ENCODE results near the gene ZNF407.
"Not testable (repeated sequence)": the region's sequence is repeated elsewhere in the genome, so short reads cannot be mapped to it uniquely, and the experiment has no call there.

The ZNF407 gene

GRCh38 chr18:74563999-74564398 is 33.7 kb upstream of the ZNF407 start:
- Histone ChIP-seq H3F3A (ENCODE audit: insufficient read depth) (no peaks in the 10 kb centered on the region), H3K27me3 (ENCODE audit: low read length) (no peaks in the 10 kb centered on the region), H3K4me3 (ENCODE audit: insufficient read depth, low read length, poor library complexity, severe bottlenecking) (no peak overlapping the region), H3K9ac (ENCODE audit: low read length) (no peak overlapping the region), H3K79me2 (ENCODE audit: insufficient read depth, low read length) (no peaks in the 10 kb centered on the region), H2AFZ (ENCODE audit: low read depth, low read length, severe bottlenecking) (no peak overlapping the region), H3K9me2 (replicated peaks; ENCODE audit: insufficient read depth, low read length) (no peaks in the 10 kb centered on the region), H4K20me1 (ENCODE audit: low read depth, low read length) (no peaks in the 10 kb centered on the region), H3K36me3 (ENCODE audit: low read length) (no peaks in the 10 kb centered on the region), H3K9me3 (ENCODE audit: insufficient read depth, low read length) (peaks cover 5% of the 10 kb centered on the region; the same call in 1 of the 2 replicates), H3K4me2 (ENCODE audit: low read depth, low read length, poor library complexity, severe bottlenecking) (no peak overlapping the region), H3K27ac (ENCODE audit: low read depth, low read length) (no peak overlapping the region)
- no peak for TF ChIP-seq EZH2phosphoT487 (conservative IDR thresholded peaks at IDR 0.05; ENCODE audit: low read length)

GRCh38 chr18:74565164-74565563 is 32.5 kb upstream of the ZNF407 start:
- not testable (repeated sequence) for H3K27ac ChIP-seq (ENCODE audit: low read depth, low read length); H4K20me1 ChIP-seq (ENCODE audit: low read depth, low read length); H3K9ac ChIP-seq (ENCODE audit: low read length); H3K4me3 ChIP-seq (ENCODE audit: insufficient read depth, low read length, poor library complexity, severe bottlenecking); H3F3A ChIP-seq (ENCODE audit: insufficient read depth); H3K9me2 ChIP-seq (replicated peaks; ENCODE audit: insufficient read depth, low read length); H3K36me3 ChIP-seq (ENCODE audit: low read length); H3K79me2 ChIP-seq (ENCODE audit: insufficient read depth, low read length); H3K27me3 ChIP-seq (ENCODE audit: low read length); H3K9me3 ChIP-seq (ENCODE audit: insufficient read depth, low read length); H2AFZ ChIP-seq (ENCODE audit: low read depth, low read length, severe bottlenecking); H3K4me2 ChIP-seq (ENCODE audit: low read depth, low read length, poor library complexity, severe bottlenecking)

GRCh38 chr18:74565993-74566392 is 31.7 kb upstream of the ZNF407 start:
- not testable (repeated sequence) for H3K79me2 ChIP-seq (ENCODE audit: insufficient read depth, low read length); H4K20me1 ChIP-seq (ENCODE audit: low read depth, low read length); H3K9ac ChIP-seq (ENCODE audit: low read length); H3K9me3 ChIP-seq (ENCODE audit: insufficient read depth, low read length); H2AFZ ChIP-seq (ENCODE audit: low read depth, low read length, severe bottlenecking); H3K36me3 ChIP-seq (ENCODE audit: low read length); H3K4me3 ChIP-seq (ENCODE audit: insufficient read depth, low read length, poor library complexity, severe bottlenecking); H3K4me2 ChIP-seq (ENCODE audit: low read depth, low read length, poor library complexity, severe bottlenecking); H3K27ac ChIP-seq (ENCODE audit: low read depth, low read length); H3K27me3 ChIP-seq (ENCODE audit: low read length); H3K9me2 ChIP-seq (replicated peaks; ENCODE audit: insufficient read depth, low read length); H3F3A ChIP-seq (ENCODE audit: insufficient read depth)

- Histone ChIP-seq H3K9ac (ENCODE audit: low read length) (no peak overlapping the region), H3K79me2 (ENCODE audit: insufficient read depth, low read length) (no peaks in the 10 kb centered on the region)
Measured at GRCh38 chr18:74567822-74568221, 29.8 kb upstream of the ZNF407 start.

GRCh38 chr18:74569401-74569800 is 28.3 kb upstream of the ZNF407 start:
- no peak overlapping the region for H3K4me3 ChIP-seq (ENCODE audit: insufficient read depth, low read length, poor library complexity, severe bottlenecking)
- no peaks in the 10 kb centered on the region for H3K27me3 ChIP-seq (ENCODE audit: low read length)
- no peak overlapping the region for H3K4me2 ChIP-seq (ENCODE audit: low read depth, low read length, poor library complexity, severe bottlenecking)
- no peaks in the 10 kb centered on the region for H4K20me1 ChIP-seq (ENCODE audit: low read depth, low read length)
- H3F3A ChIP-seq (ENCODE audit: insufficient read depth) = no peaks in the 10 kb centered on the region
- no peaks in the 10 kb centered on the region for H3K36me3 ChIP-seq (ENCODE audit: low read length)
- H3K9me3 ChIP-seq (ENCODE audit: insufficient read depth, low read length) = peaks cover 5% of the 10 kb centered on the region; the same call in 1 of the 2 replicates
- H3K9ac ChIP-seq (ENCODE audit: low read length) = no peak overlapping the region
- TF ChIP-seq, protein P1, sequence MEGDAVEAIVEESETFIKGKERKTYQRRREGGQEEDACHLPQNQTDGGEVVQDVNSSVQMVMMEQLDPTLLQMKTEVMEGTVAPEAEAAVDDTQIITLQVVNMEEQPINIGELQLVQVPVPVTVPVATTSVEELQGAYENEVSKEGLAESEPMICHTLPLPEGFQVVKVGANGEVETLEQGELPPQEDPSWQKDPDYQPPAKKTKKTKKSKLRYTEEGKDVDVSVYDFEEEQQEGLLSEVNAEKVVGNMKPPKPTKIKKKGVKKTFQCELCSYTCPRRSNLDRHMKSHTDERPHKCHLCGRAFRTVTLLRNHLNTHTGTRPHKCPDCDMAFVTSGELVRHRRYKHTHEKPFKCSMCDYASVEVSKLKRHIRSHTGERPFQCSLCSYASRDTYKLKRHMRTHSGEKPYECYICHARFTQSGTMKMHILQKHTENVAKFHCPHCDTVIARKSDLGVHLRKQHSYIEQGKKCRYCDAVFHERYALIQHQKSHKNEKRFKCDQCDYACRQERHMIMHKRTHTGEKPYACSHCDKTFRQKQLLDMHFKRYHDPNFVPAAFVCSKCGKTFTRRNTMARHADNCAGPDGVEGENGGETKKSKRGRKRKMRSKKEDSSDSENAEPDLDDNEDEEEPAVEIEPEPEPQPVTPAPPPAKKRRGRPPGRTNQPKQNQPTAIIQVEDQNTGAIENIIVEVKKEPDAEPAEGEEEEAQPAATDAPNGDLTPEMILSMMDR (IDR thresholded peaks at IDR 0.05; ENCODE audit: insufficient read depth, low read length, poor library complexity, severe bottlenecking) = no peak
- TF ChIP-seq EZH2phosphoT487 (conservative IDR thresholded peaks at IDR 0.05; ENCODE audit: low read length) = no peak
- no peaks in the 10 kb centered on the region for H3K79me2 ChIP-seq (ENCODE audit: insufficient read depth, low read length)
- H2AFZ ChIP-seq (ENCODE audit: low read depth, low read length, severe bottlenecking) = no peak overlapping the region
- no peaks in the 10 kb centered on the region for H3K9me2 ChIP-seq (replicated peaks; ENCODE audit: insufficient read depth, low read length)
- H3K27ac ChIP-seq (ENCODE audit: low read depth, low read length) = no peak overlapping the region

More at GRCh38 chr18:74567822-74568221, 29.8 kb upstream of the ZNF407 start:
- Histone ChIP-seq H4K20me1 (ENCODE audit: low read depth, low read length) (no peaks in the 10 kb centered on the region), H3K4me3 (ENCODE audit: insufficient read depth, low read length, poor library complexity, severe bottlenecking) (no peak overlapping the region), H2AFZ (ENCODE audit: low read depth, low read length, severe bottlenecking) (no peak overlapping the region), H3F3A (ENCODE audit: insufficient read depth) (no peaks in the 10 kb centered on the region), H3K4me2 (ENCODE audit: low read depth, low read length, poor library complexity, severe bottlenecking) (no peak overlapping the region), H3K36me3 (ENCODE audit: low read length) (no peaks in the 10 kb centered on the region), H3K27ac (ENCODE audit: low read depth, low read length) (no peak overlapping the region), H3K9me2 (replicated peaks; ENCODE audit: insufficient read depth, low read length) (no peaks in the 10 kb centered on the region), H3K27me3 (ENCODE audit: low read length) (no peaks in the 10 kb centered on the region), H3K9me3 (ENCODE audit: insufficient read depth, low read length) (peaks cover 5% of the 10 kb centered on the region; the same call in 1 of the 2 replicates)
- no peak for TF ChIP-seq EZH2phosphoT487 (conservative IDR thresholded peaks at IDR 0.05; ENCODE audit: low read length)
- TF ChIP-seq, protein P1 (IDR thresholded peaks at IDR 0.05; ENCODE audit: insufficient read depth, low read length, poor library complexity, severe bottlenecking) = no peak
